RWPE1 (cell line): ENCODE data around the gene WBP2.

Experiments used
- CTCF ChIA-PET: fragments of 350-600 bp; sonication (Branson Sonifier 250); formaldehyde crosslinking; extraction: SDS; loops from one replicate; lab custom pipeline; 2021; lab: Yijun Ruan, JAX
- POLR2A ChIA-PET: fragments of 400-600 bp; formaldehyde crosslinking; extraction: SDS; loops from one replicate; lab custom pipeline; 2020; ENCODE audit warnings: antibody characterized with exemption; ENCODE audit not compliant: low non-redundant PET; lab: Yijun Ruan, JAX
- DNase-seq: peaks from one replicate; pipeline ENCODE4 v3.0.0; 2012; ENCODE audit warnings: low spot score
- H3K27ac ChIP-seq: fragments of 450-650 bp; 2 replicates; pipeline ENCODE4 v1.5.1; 2017
- CTCF ChIP-seq: fragments of 450-650 bp; conservative IDR thresholded peaks from 2 replicates; pipeline ENCODE4 v1.5.1; 2017; ENCODE audit warnings: low read depth, mild to moderate bottlenecking

Gene WBP2

GRCh38 chr17:75899353-75899752, 44.2 kb upstream of the WBP2 start:
- CTCF ChIA-PET, result no interaction called here
- peak overlapping the region; percentile 91 for H3K27ac ChIP-seq
- POLR2A ChIA-PET, result interaction anchor here (0.5 kb wide), 1 partner anchor 416 kb away, joined by 4 read pairs; no protein-coding TSS in a partner anchor
- no peak for TF ChIP-seq CTCF
- no peak for DNase-seq

- ChIA-PET CTCF (interaction anchor here (0.6 to 1.2 kb wide), 2 partner anchors 20 to 564 kb away, joined by 3 read pairs; partner anchors contain the start of gene TRIM47), POLR2A (interaction anchor here (0.5 kb wide), 1 partner anchor 417 kb away, joined by 4 read pairs; no protein-coding TSS in a partner anchor)
- peak overlapping the region; percentile 91 for H3K27ac ChIP-seq
- no peak for DNase-seq
- no peak for TF ChIP-seq CTCF
Observed at GRCh38 chr17:75898791-75899190, 43.7 kb upstream of the WBP2 start.

GRCh38 chr17:75898065-75898464, 42.9 kb upstream of the WBP2 start:
- DNase-seq, result no peak
- TF ChIP-seq CTCF, result no peak
- ChIA-PET CTCF (interaction anchor here (0.6 to 1.2 kb wide), 3 partner anchors 20 to 563 kb away, joined by 3 to 7 read pairs (median 3); partner anchors contain the start of gene TRIM47), POLR2A (interaction anchor here (0.5 to 0.7 kb wide), 2 partner anchors 83 to 191 kb away, joined by 3 read pairs; no protein-coding TSS in a partner anchor)
- H3K27ac ChIP-seq, result peak overlapping the region; percentile 91

- no peak for TF ChIP-seq CTCF
- POLR2A ChIA-PET, result interaction anchor here (0.5 to 0.7 kb wide), 3 partner anchors 14 to 191 kb away, joined by 3 to 9 read pairs (median 3); no protein-coding TSS in a partner anchor
- H3K27ac ChIP-seq, result peak overlapping the region; percentile 91
- CTCF ChIA-PET, result interaction anchor here (0.5 to 1.2 kb wide), 4 partner anchors 15 to 218 kb away, joined by 3 to 7 read pairs (median 3); no protein-coding TSS in a partner anchor
- no peak for DNase-seq
Observed at GRCh38 chr17:75897160-75898019, 42.3 kb upstream of the WBP2 start.

GRCh38 chr17:75896415-75897159, 41.5 kb upstream of the WBP2 start, which contains the start of gene TRIM65:
Gene TRIM65 (minus strand): TSS chr17:75896951. CDS start chr17:75896937, 14 bp downstream.
- DNase-seq, result peak; percentile 67
- CTCF ChIA-PET, result interaction anchor here (0.6 to 1.8 kb wide), 11 partner anchors 9 to 566 kb away, joined by 3 to 14 read pairs (median 4); partner anchors contain the start of genes MRPL38, TRIM47 and WBP2
- POLR2A ChIA-PET, result interaction anchor here (0.5 to 1.3 kb wide), 2 partner anchors 10 to 13 kb away, joined by 9 to 11 read pairs; no protein-coding TSS in a partner anchor
- peak; percentile 78 for TF ChIP-seq CTCF
- H3K27ac ChIP-seq, result peak within 1 kb of the TSS; percentile 91
